HG03575 (cell line): Measurements from ENCODE around the gene CABS1.

Source experiments
- ATAC-seq: cut with Tn5 transposase; IDR thresholded peaks from one replicate; pipeline ENCODE4 v1.9.1; 2021; ENCODE audit not compliant: unreplicated experiment, insufficient number of reproducible peaks, low FRiP score; ENCODE audit errors: extremely low read depth

The CABS1 gene

DNA sequence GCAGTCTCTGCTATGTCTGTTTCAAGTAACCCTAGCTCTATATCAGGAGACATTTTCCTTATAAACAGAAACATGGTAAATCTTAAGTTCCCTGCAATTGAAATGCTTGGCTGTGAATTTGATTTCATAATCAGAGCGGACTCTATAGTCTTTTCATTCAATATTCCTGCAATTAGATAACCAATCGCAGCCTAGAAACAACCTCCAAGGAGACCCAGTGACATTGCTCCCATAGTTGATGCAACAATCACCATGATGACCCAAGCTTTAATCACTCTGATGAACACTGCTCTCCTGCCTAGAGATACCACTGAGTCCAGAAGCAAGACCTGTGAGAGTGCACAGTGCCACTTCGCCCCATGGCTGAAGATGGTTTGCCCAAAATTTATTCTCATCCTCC, at the start of gene CABS1:
Gene CABS1 (plus strand): TSS at position 301 of the 400 bp plus-strand sequence. CDS start 59 bp downstream, at position 360.
- ATAC-seq, result no peak

DNA sequence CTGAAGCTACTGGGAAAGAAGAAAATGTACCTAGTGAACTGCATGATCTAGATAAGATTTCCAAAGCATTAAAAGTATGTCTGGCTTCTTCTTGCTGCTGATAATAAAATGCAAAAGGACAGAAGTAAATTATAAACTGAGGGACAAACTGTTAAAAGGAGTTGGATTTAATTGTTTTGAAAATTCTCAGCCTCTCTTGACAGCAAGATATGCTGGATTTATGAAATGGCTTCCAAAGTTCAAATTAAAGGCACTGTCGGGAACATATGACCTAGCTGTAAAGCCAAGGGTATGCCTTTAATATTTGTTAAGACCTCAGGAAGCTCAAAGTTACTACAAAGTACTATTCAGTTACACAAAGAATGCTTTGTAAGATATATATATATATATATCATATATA, 46.1 kb upstream of the CABS1 start:
- no peak for ATAC-seq

DNA sequence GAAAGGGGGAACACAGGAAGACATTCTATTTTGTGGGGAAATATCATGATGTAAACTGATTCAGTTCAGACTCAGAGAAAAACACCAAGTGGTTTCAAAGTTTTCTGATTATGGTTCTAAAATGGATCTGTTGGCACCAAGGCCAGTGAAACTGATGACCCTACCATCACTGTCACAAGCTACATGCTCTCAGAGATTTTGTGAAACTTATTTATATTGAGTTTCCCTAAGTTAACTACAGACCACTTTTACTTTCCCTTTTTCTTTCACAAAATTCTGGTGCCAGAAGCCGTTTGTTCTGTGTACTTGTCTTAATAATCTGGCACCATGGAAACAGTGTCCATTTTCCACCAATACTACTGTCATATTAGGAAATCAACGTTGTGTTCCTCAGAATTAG, 43.4 kb upstream of the CABS1 start:
- no peak for ATAC-seq

DNA sequence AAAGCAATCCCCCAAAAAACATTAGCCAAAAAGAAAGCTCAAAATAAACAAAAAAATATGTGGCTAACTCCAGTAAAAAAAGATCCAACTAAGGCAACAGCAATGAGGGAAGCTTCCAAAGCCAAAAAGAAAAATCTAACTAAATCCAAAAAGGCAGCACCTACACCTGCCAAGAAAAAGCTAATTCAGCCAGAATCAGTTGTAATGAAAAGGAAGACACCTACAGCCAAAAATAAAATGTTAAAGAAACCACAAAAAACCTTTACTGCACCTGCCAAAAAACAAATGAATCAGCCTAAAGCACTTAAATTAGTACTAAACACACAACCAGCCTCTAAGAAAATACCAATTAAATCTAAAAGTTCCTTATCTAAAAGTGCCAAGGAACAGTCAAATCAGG, 37.2 kb upstream of the CABS1 start:
- ATAC-seq, result no peak

DNA sequence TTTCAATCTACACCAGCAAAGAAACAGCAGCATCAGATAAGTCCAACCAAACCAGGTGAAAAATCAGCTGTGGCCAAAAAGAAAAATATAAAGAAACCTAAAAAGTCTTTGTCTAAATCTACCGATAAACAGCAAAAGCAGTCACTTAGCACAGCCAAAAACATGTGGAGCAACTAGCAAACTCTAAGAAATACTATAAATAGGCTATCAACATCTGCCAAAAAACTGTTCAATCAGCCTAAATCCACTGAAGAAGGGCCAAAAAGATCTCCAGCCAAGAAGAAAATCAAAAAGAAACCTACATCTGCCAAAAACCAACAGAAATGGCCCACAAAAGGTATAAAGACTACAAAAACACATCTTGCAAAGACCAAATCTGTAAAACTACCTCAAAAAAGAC, 36.7 kb upstream of the CABS1 start:
- no peak for ATAC-seq

DNA sequence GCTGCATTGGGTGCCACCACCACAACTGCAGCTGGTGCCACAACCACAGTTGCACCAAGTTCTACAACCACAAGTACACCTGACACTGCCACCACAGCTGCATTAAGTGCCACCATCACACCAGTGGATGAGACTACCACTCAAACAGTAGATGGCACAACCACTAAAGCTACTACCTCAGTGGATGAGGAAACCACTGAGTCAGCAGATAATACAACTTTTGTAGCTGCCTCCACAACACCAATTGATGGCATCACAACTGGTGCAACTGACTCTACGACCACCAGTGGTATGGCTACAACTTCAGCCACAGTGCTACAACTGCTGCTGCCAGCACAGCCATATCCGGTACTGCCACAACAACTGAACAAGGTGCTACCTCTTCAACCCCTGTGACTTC, 35.1 kb upstream of the CABS1 start:
- no peak for ATAC-seq

DNA sequence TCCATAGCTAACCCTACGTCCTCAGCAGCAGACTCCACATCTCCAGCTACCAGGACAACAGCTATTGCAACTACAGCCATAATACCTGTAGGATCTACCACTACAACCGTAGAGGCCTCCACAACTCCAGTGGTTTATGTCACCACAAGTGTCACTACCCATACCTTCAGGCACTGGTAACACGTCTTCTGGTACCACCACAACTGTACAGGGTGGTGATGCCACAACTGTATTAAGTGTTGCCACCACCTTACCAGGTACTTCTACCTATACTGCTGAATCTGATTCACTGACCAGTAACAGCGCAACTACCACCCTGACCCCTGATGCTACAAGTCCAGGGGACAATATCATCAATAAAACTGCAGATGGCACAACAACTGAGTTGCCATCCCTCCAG, 34.6 kb upstream of the CABS1 start:
- no peak for ATAC-seq

DNA sequence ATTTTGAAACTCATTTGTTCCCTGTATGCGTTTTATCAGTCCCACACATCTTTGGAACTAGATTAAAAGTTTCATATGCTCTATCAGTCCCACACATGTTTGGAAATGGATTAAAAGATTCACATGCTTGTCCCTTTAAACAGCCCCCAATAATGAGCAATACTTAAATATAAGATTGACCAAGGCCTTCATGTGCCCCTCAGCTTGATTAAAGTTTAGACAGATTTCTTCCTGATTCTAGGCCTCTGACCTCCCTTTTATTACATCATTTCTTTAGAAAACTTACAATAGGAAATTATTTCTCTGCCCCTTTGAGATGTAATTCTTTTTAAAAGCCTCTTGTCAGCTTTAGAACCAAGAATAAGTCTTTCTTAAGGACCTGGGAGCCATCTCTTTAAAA, 31.7 kb upstream of the CABS1 start:
- no peak for ATAC-seq

DNA sequence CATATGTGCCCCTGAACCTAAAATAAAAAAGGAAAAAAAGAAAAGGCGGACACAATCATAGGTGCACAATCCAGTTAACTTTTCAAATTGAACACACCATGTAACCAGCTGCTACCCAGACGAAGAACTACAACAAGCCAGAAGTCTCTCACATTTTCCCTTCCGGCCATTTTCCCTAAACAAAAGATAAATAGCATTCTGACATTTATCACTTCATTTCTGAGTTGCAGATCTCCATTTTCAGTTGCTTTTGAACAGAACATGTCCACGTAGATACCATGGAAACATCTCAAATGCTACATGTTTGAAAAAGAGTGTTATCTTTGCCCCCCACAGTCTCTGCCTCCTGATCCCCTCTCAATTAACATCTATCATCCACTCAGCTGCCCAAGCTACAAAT, 29.2 kb upstream of the CABS1 start:
- ATAC-seq, result no peak

DNA sequence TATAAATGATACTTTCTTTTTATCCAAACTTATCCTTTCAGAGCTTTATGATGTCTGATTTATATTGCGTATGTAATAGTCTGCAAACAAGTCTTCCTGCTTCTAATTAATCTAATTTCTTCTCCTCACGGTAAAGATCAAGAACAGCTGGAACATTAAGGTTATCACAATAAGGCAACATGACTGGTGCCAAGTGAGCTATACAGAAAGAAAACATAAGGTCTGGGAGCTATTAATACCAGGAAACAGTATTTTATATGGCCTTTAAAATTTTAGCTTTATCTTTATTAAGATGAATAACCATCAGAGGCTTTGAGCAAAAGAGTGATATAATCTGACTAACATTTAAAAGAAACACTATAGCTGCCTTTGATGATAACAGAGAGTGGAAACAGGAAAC, 28.7 kb upstream of the CABS1 start:
- ATAC-seq, result no peak

DNA sequence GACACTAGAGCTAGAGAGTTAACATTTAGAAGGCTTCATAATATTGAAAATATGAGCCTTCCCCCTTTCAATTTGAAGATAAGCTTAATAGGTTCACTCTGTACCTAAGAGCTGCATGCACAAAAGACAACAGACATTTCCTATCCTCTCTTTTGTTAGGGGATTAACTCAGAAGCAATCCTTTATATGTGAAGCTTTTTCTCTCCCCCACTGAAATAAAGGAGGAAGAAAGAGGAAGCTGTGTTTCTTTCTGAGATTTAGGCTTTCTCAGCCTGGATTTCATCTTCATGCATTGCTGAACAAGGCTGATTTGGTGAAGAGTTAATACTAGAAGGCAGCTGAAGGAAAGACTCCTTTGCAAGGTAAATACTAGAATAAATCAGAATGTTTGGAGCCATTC, 21.0 kb upstream of the CABS1 start:
- no peak for ATAC-seq

DNA sequence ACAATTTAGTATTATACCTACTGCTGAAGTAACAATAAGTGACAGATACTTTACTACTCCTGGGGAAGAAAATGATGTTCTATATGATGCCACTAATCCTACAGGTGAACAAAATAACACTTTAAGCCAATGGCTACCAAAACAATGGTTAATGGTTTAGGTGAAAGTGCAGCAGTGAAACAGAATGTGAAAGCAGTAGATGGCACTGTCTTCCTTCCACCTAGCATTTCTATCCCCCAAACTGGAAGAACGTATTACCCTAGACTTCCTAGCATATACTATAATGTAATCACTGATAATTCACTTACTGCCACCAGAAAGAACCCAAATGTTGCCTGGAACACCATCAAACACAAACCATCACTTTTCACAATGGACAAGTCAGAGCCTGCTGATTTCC, 18.9 kb upstream of the CABS1 start:
- no peak for ATAC-seq

DNA sequence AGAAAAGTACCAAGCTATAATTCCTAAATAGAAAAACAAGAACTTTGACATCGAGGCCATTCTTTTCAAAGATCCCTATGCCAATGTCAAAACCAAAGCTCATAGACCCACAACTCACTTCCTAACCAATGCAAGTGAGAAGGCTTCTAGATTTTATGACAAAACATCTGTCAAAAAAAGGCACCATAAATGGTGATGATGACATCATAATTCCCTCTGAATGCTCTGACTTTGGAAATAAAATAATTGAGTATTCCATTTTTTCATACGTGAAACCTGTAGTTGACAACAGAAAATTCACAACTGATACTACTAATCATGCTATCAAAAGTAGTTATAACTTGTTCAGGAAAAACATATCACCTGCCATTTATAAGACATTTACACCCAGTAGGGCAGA, 8.7 kb upstream of the CABS1 start:
- no peak for ATAC-seq

DNA sequence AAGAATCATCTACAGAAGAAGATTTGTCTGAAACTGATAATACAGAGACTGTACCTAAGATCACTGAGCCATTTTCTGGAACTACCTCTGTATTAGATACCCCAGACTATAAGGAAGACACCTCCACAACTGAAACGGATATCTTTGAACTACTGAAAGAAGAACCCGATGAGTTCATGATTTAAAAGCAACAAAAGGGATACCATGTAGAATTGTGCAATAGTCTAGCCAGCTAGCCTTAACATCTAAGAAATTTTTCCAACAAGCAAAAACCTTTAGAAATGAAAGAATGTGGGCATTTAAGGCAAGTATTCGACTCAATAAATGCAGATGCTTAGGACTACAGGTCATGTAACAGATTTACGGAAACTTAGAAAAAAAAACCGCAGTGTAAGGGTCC, 1.3 kb downstream of the CABS1 start:
- ATAC-seq, result no peak

DNA sequence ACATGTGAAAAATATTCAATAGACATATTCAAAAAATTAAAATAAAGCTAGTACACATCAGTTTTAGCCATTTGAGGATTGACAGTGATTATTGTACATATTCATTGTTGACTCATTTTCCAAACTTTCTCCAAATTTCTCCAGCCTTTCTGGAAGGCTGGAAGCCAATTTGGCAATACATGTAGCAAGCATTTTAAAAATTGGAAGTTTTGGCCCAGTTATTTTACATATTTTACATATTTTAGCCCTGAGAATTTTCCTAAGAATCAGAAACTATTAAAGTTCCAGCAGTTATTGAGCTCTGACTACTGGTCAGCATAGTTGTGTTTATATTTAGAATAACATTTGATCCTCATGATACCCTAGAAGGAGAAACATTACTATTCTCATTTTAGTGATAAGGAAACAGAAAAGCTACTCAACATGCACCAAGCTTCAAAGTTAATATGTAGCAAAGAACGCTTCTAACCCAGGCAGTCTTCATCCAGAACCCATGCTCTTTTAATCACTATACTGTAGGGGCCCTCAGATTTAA, 3.2 kb downstream of the CABS1 start:
- ATAC-seq, result no peak

DNA sequence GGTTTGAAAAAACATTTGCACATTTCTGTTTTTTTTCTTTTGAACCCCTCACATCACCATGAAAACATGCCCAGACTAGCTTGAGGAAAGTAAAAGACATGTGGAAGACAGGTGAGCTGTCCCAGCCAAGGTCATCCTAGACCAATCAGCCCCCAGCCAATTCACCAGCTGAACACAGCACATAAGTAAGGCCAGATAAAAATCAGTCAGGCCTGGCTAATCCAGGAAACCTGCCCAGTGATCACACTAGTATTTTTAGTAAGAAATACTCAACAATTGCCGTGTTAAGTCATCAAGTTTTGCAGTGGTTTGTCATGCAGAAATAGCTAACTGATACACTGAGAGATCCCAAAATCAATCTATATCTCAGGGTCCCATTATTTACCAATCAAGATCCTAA, 21.4 kb downstream of the CABS1 start:
- no peak for ATAC-seq

DNA sequence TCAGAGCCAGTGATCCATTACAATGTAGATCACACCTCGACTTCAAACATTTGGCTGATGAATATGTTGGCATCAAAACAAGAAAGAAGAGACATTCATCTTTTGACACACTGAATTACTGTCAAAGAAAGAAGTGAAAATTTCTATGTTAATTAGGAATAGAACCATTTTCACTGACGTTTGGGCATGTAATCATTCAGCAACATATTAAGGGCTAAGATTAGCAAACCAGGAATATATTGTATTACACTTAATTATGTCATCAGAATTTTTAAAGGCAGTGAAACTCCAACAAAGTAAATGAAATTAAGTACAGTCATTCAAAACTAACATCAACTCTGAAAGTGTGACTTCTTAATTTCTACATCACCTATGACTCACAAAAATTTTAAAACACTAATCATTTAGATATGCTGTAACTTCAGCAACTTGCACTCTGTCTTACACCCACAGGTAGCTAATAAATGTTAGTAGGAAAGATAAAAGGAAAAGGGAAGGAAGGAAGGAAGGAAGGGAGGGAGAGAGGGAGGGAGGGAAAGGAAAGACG, 24.4 kb downstream of the CABS1 start:
- no peak for ATAC-seq

DNA sequence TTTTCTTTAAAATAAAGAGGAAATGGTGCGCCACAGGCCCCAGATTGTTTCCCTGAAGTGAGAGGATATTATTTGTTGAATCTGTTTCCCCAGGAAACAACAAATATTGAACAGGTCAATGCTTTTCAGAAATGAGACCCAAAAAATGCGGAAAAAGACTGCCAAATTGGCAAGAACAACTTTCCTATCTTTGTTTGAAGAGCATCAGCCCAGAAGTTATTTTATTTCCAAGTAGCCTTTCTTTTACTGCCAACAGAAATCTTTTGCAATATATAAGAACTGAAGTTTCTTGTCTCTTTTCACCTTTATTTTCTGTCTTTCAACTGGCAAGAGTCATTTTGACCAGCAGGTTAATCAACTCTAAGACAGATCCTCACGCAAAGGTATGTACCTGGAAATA, 25.7 kb downstream of the CABS1 start, which contains the start of gene SMR3A:
Gene SMR3A (plus strand): TSS at position 301 of the 400 bp plus-strand sequence. CDS start 1,356 bp downstream, outside the sequence.
- no peak for ATAC-seq

DNA sequence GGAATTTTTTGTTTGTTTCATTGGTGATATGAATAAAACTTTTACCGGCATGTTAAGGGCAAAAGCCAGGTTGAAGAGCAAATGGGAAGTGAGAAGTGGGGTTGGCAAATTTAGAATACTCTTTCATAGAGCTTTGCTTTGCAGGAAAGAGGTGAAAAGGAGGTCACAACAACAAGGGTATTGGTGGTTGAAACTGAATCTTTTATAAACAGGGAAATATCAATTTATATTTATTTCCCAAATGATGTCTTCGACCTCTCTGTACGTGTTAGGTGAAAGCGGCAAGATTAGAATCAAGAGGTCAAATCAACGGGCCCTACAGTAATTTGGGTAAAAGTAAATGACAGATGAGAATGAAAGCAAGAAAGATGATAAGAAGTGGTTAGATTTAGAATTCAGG, 29.2 kb downstream of the CABS1 start:
- no peak for ATAC-seq

DNA sequence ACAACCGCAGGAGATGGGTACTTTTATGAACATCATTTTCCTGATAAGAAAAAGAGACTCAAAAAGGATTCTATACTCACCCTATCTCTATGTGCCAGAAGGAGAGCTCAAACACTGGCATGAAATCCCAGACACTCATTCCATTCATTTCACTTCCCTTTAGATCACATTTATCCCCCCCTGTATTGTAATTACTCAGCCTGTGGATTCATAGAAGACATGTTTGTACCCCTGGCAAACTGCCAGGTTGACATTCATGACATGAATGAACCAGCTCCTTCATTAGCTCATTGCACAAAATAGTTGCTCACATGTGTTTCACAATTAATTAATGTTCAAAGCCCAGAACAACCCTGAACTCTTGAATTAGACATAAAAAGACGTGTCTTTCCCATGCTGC, 30.7 kb downstream of the CABS1 start:
- ATAC-seq, result no peak

DNA sequence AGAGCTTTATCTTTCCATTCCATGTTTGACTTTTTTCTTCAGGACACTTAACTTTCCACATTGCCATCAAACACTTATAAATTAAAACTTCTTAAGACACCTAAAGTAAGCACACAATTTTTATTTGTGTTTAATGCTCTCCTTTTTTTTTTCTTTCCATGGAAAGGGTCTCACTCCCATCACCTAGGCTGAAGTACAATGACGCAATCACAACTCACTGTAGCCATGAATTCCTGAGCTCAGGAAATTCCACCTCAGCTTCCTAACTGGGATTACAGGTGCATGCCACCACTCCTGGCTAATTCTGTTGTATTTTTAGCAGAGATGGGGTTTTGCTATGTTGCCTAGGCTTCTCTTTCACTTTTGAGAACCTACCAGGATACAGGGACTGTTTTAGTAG, 33.0 kb downstream of the CABS1 start:
- ATAC-seq, result no peak
